DND-41 (cell line): ENCODE results near the gene SUSD4.

ENCODE experiments used
- ATAC-seq: fragments of 200-7000 bp; cut with Tn5 transposase; 3 replicates; pipeline ENCODE4 v1.9.1; 2021; ENCODE audit warnings: low read depth; ENCODE audit not compliant: insufficient read depth
- DNase-seq: peaks from one replicate; pipeline ENCODE4 v3.0.0-alpha.2; 2020
- H2AFZ ChIP-seq: 2 replicates; pipeline ENCODE4 v1.6.0; 2012; ENCODE audit warnings: low read depth, low read length
- H3K27ac ChIP-seq: 2 replicates; pipeline ENCODE4 v1.5.1; 2012; ENCODE audit warnings: low read length, inconsistent platforms
- H3K27me3 ChIP-seq: fragments of 200-600 bp; sonication (generic); 2 replicates; pipeline ENCODE4 v1.6.0; 2012; ENCODE audit warnings: low read length, mild to moderate bottlenecking, inconsistent platforms; ENCODE audit not compliant: insufficient read depth, poor library complexity
- H3K36me3 ChIP-seq: 2 replicates; pipeline ENCODE4 v1.5.1; 2012; ENCODE audit warnings: low read length, inconsistent platforms; ENCODE audit not compliant: insufficient read depth
- H3K4me1 ChIP-seq: 2 replicates; pipeline ENCODE4 v1.5.1; 2012; ENCODE audit warnings: mild to moderate bottlenecking, low read length; ENCODE audit not compliant: insufficient read depth
- H3K4me2 ChIP-seq: 2 replicates; pipeline ENCODE4 v1.6.0; 2012; ENCODE audit warnings: mild to moderate bottlenecking, moderate library complexity, low read length, inconsistent platforms; ENCODE audit not compliant: insufficient read depth
- H3K4me3 ChIP-seq, 2 experiments: fragments of 200-600 bp in 1 of 2; shearing (Covaris generic) in 1 of 2; 2 replicates each; pipeline ENCODE4 v1.5.1; 2012 to 2016; ENCODE audit warnings: inconsistent platforms in 2 of 2, low read length in 2 of 2, mild to moderate bottlenecking in 2 of 2, low read depth in 1 of 2, moderate library complexity in 1 of 2
- H3K79me2 ChIP-seq: 2 replicates; pipeline ENCODE4 v1.6.0; 2012; ENCODE audit warnings: low read length, inconsistent platforms; ENCODE audit not compliant: insufficient read depth
- H3K9ac ChIP-seq: 2 replicates; pipeline ENCODE4 v1.6.0; 2012; ENCODE audit warnings: low read depth, mild to moderate bottlenecking, inconsistent platforms, low read length, moderate library complexity
- H3K9me3 ChIP-seq: 2 replicates; pipeline ENCODE4 v1.5.1; 2012; ENCODE audit warnings: low read length, moderate library complexity, mild to moderate bottlenecking, inconsistent platforms; ENCODE audit not compliant: insufficient read depth, severe bottlenecking
- H4K20me1 ChIP-seq: 2 replicates; pipeline ENCODE4 v1.6.0; 2012; ENCODE audit warnings: low read length; ENCODE audit not compliant: insufficient read depth
- EZH2 ChIP-seq: IDR thresholded peaks from 3 replicates; pipeline ENCODE4 v1.6.1; 2012; ENCODE audit warnings: borderline replicate concordance, low read depth, mild to moderate bottlenecking, moderate library complexity, low read length, inconsistent platforms; ENCODE audit not compliant: severe bottlenecking
- TF ChIP-seq, protein P1 (sequence below): IDR thresholded peaks from 2 replicates; pipeline ENCODE4 v1.5.1; 2012; ENCODE audit warnings: borderline replicate concordance, low read length, moderate library complexity, mild to moderate bottlenecking; ENCODE audit not compliant: poor library complexity, severe bottlenecking; ENCODE audit errors: extremely low read depth

SUSD4 gene

DNA sequence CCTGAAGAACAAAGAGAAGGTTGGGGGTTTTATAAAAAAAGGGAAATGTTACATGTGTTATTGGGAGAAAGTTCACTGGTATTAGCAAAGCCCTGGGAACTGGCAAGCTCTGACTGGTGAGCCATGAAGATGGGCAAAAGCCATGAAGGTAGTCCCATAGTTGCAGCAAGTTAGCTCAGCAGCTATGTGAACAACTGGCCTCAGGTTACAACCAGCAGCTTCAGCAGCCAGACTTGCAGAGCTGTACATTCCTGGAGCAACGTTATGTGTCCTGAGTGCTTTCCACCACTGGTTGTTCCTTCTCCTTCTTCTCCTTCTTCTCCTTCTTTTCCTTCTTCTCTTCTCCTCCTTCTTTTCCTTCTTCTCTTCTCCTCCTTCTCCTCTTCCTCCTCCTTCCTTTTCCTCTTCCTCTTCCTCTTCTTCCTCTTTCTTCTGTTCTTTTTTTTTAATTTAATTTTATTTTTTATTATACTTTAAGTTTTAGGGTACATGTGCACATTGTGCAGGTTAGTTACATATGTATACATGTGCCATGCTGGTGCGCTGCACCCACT is 164.8 kb downstream of the SUSD4 start:
- TF ChIP-seq EZH2, result no peak
- TF ChIP-seq, protein P1, sequence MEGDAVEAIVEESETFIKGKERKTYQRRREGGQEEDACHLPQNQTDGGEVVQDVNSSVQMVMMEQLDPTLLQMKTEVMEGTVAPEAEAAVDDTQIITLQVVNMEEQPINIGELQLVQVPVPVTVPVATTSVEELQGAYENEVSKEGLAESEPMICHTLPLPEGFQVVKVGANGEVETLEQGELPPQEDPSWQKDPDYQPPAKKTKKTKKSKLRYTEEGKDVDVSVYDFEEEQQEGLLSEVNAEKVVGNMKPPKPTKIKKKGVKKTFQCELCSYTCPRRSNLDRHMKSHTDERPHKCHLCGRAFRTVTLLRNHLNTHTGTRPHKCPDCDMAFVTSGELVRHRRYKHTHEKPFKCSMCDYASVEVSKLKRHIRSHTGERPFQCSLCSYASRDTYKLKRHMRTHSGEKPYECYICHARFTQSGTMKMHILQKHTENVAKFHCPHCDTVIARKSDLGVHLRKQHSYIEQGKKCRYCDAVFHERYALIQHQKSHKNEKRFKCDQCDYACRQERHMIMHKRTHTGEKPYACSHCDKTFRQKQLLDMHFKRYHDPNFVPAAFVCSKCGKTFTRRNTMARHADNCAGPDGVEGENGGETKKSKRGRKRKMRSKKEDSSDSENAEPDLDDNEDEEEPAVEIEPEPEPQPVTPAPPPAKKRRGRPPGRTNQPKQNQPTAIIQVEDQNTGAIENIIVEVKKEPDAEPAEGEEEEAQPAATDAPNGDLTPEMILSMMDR, result no peak
- H4K20me1 ChIP-seq, result no peaks in the 10 kb centered on the region
- H3K4me1 ChIP-seq, result no peaks in the 10 kb centered on the region
- no peak overlapping the region for H3K9ac ChIP-seq
- ATAC-seq (no peak), DNase-seq (no peak)
- no peaks in the 10 kb centered on the region for H3K79me2 ChIP-seq
- H3K27ac ChIP-seq, result no peak overlapping the region
- H3K4me2 ChIP-seq, result no peak overlapping the region
- H3K9me3 ChIP-seq, result no peaks in the 10 kb centered on the region
- no peaks in the 10 kb centered on the region for H3K36me3 ChIP-seq
- no peaks in the 10 kb centered on the region for H3K27me3 ChIP-seq
- no peak overlapping the region for H3K4me3 ChIP-seq
- no peak overlapping the region for H2AFZ ChIP-seq

DNA sequence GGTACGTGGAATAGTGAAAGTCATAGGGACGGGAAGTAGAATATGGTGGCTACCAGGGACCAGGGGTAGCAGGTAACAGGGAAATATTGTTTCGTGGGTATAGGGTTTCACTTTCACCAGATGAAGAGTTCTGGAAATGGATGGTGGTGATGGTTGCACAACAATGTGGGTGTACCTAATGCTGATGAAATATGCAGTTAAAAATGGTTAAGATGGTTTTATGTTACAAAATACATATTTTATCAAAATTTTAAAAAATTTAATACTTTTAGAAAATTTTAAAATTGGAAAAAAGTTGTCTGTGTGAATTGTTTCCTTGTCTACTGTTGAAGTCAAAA is 165.4 kb downstream of the SUSD4 start:
- TF ChIP-seq EZH2, result no peak
- TF ChIP-seq, protein P1, result no peak
- ATAC-seq (no peak), DNase-seq (no peak)
- Histone ChIP-seq H3K79me2 (no peaks in the 10 kb centered on the region), H3K36me3 (no peaks in the 10 kb centered on the region), H2AFZ (no peak overlapping the region), H3K27ac (no peak overlapping the region), H3K4me1 (no peaks in the 10 kb centered on the region), H4K20me1 (no peaks in the 10 kb centered on the region), H3K4me3 (no peak overlapping the region), H3K9me3 (no peaks in the 10 kb centered on the region), H3K27me3 (no peaks in the 10 kb centered on the region), H3K4me2 (no peak overlapping the region), H3K9ac (no peak overlapping the region)

DNA sequence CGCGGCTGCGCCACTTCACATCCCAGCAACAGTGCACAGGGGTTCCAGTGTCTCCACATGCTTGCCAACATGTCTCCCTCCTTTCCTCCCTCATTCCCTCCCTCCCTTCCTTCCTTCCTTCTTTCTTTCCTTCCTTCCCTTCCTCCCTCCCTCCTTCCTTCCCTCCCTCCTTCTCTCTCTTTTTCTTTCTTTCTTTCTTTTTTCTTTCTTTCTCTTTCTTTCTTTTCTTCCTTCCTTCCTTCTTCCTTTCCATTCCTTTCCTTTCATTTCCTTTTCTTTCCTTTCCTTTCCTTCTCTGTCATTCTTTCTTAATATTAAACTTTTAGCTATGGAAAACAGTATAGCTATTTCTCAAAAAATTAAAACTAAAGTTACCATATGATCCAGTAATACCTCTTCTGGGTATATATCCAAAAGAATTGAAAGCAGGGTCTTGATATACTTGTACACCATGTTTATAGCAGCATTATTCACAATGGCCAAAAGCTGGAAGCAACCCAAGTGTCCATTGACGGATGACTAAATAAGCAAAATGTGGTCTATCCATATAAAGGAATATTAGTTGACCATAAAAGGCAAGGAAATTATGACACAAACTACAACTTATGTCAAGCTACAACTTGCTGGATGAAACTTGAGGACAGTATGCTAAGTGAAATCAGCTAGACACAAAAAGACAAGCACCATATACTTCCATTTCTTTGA is 165.9 kb downstream of the SUSD4 start:
- no peaks in the 10 kb centered on the region for H3K9me3 ChIP-seq
- H3K4me2 ChIP-seq, result no peak overlapping the region
- no peak overlapping the region for H3K4me3 ChIP-seq
- H3K4me1 ChIP-seq, result no peaks in the 10 kb centered on the region
- no peaks in the 10 kb centered on the region for H3K79me2 ChIP-seq
- H3K27ac ChIP-seq, result no peak overlapping the region
- H3K27me3 ChIP-seq, result no peaks in the 10 kb centered on the region
- H2AFZ ChIP-seq, result no peak overlapping the region
- H4K20me1 ChIP-seq, result no peaks in the 10 kb centered on the region
- H3K9ac ChIP-seq, result no peak overlapping the region
- DNase-seq, result no peak
- no peak for ATAC-seq
- H3K36me3 ChIP-seq, result no peaks in the 10 kb centered on the region
- TF ChIP-seq, protein P1, result no peak
- no peak for TF ChIP-seq EZH2
